SJCRH30 (cell line): Measurements from ENCODE around the gene PAPPA2. TPM values are rescaled to one million over a fixed set of nuclear protein-coding genes. Genes with fewer than 3 reads are reported as not detected.

Experiments
- DNase-seq, 2 experiments: peaks; one replicate each; pipeline ENCODE4 v3.0.0-alpha.2; 2015 to 2020
- H3K27ac ChIP-seq: fragments of 250-450 bp; sonication (Bioruptor Pico); 2 replicates; pipeline ENCODE4 v1.5.1; 2020; ENCODE audit warnings: mild to moderate bottlenecking, moderate library complexity
- H3K27me3 ChIP-seq: fragments of 250-450 bp; sonication (Bioruptor Pico); 2 replicates; pipeline ENCODE4 v1.5.1; 2020; ENCODE audit warnings: mild to moderate bottlenecking, moderate library complexity
- H3K36me3 ChIP-seq: fragments of 250-450 bp; sonication (Bioruptor Pico); 2 replicates; pipeline ENCODE4 v1.5.1; 2020; ENCODE audit warnings: mild to moderate bottlenecking, moderate library complexity
- H3K4me1 ChIP-seq: fragments of 250-450 bp; sonication (Bioruptor Pico); 2 replicates; pipeline ENCODE4 v1.5.1; 2020; ENCODE audit warnings: mild to moderate bottlenecking, moderate library complexity
- H3K4me3 ChIP-seq: fragments of 250-450 bp; sonication (Bioruptor Pico); 2 replicates; pipeline ENCODE4 v1.5.1; 2020; ENCODE audit warnings: mild to moderate bottlenecking, moderate library complexity
- H3K9me3 ChIP-seq: fragments of 250-450 bp; sonication (Bioruptor Pico); replicated peaks from 2 replicates; pipeline ENCODE4 v1.5.1; 2020; ENCODE audit warnings: mild to moderate bottlenecking, moderate library complexity
- total RNA-seq: library from RNA; depleted of rRNA; stranded (reverse); fragments of >200 nt; shearing (Covaris generic); gene quantifications from 2 replicates; pipeline ENCODE4 v1.2.3, GENCODE V29; 2014

The PAPPA2 gene
- total RNA-seq, 1 experiment from 2014 or later, result 0.04 TPM

DNA sequence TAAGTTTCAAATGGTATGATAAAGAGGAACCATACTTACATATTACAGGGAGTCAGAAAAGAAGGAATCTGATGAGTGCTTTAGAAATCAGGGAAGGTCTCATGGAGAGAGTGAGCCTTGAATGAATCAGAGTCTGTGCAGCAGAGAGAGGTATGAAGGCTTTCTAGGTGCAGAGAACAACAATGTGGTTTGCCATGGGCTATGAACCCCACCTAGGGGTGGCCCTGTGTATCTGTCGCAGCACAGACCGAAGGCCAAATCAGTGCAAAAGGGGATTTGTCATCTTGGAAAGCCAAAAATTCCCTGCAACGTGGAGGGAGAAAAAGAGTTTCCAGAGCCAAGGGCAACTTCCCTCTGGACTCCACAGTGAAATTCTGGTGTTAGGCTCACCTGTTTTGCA is 3.5 kb downstream of the PAPPA2 start:
- Histone ChIP-seq H3K4me3 (no peak overlapping the region), H3K27ac (no peak overlapping the region), H3K9me3 (no peaks in the 10 kb centered on the region), H3K36me3 (no peaks in the 10 kb centered on the region), H3K4me1 (no peaks in the 10 kb centered on the region), H3K27me3 (no peaks in the 10 kb centered on the region)
- peak in 1 of 2 experiments; percentile 16 for DNase-seq

GRCh38 chr1:176469450-176470010 is 6.6 kb downstream of the PAPPA2 start:
- H3K36me3 ChIP-seq, result no peaks in the 10 kb centered on the region
- H3K4me3 ChIP-seq, result no peak overlapping the region
- no peak overlapping the region for H3K27ac ChIP-seq
- DNase-seq, result peak; percentile 17 to 25
- H3K4me1 ChIP-seq, result no peaks in the 10 kb centered on the region
- H3K27me3 ChIP-seq, result no peaks in the 10 kb centered on the region
- H3K9me3 ChIP-seq, result no peaks in the 10 kb centered on the region

GRCh38 chr1:176471338-176472121 is 8.6 kb downstream of the PAPPA2 start:
- no peak for DNase-seq
- Histone ChIP-seq H3K36me3 (no peaks in the 10 kb centered on the region), H3K4me3 (no peak overlapping the region), H3K27me3 (no peaks in the 10 kb centered on the region), H3K9me3 (no peaks in the 10 kb centered on the region), H3K4me1 (no peaks in the 10 kb centered on the region), H3K27ac (no peak overlapping the region)

GRCh38 chr1:176479971-176480370 is 17.0 kb downstream of the PAPPA2 start:
- no peaks in the 10 kb centered on the region for H3K9me3 ChIP-seq
- no peak overlapping the region for H3K27ac ChIP-seq
- no peaks in the 10 kb centered on the region for H3K27me3 ChIP-seq
- no peak for DNase-seq
- no peaks in the 10 kb centered on the region for H3K4me1 ChIP-seq
- no peaks in the 10 kb centered on the region for H3K36me3 ChIP-seq
- H3K4me3 ChIP-seq, result no peak overlapping the region

- Histone ChIP-seq H3K4me1 (no peaks in the 10 kb centered on the region), H3K4me3 (no peak overlapping the region), H3K9me3 (no peaks in the 10 kb centered on the region), H3K27me3 (no peaks in the 10 kb centered on the region), H3K36me3 (no peaks in the 10 kb centered on the region), H3K27ac (no peak overlapping the region)
- DNase-seq, result no peak
These were observed 17.8 kb downstream of the PAPPA2 start for GRCh38 chr1:176480750-176481149.

DNA sequence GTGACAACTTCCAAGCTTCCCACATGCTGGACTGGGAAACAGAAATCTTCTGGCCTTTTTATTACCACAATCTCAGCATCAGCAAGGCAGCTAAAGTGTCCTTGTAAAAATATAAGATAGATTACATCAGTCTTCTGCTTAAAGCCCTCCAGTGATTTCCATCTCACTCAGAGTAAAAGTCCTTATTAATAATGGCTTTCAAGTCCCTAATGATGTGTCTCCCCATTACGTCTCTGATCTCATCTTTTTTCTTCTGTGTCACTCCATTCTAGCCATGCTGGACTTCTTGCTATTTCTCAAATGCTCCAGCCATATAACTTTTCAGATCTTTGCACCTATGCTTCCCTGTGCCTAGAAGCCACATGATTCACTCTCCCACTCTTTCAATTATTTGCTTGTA is 22.1 kb downstream of the PAPPA2 start:
- Histone ChIP-seq H3K36me3 (no peaks in the 10 kb centered on the region), H3K27me3 (no peaks in the 10 kb centered on the region), H3K4me3 (no peak overlapping the region), H3K9me3 (no peaks in the 10 kb centered on the region), H3K4me1 (no peaks in the 10 kb centered on the region), H3K27ac (no peak overlapping the region)
- no peak for DNase-seq

DNA sequence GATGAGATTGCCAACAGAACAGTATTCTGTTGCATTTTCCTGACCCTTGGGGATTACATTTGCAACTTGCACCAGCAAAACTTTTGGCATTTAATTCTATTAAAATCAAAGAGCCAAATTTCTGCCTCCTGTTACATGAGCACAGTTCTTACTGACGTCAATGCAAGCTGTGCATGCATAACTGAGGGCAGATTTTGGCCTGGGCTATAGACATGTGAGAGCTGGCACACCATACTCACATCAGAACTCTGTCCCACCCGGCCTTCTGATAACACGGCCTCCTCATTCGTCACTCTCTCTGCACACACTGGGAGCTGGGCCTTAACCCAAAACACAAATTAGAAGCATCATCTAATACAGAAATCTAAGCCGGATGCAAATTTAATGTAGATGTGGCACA is 31.5 kb downstream of the PAPPA2 start:
- Histone ChIP-seq H3K27me3 (no peaks in the 10 kb centered on the region), H3K36me3 (no peaks in the 10 kb centered on the region), H3K4me3 (no peak overlapping the region), H3K27ac (no peak overlapping the region), H3K4me1 (no peaks in the 10 kb centered on the region), H3K9me3 (no peaks in the 10 kb centered on the region)
- DNase-seq, result no peak

- no peaks in the 10 kb centered on the region for H3K9me3 ChIP-seq
- H3K27ac ChIP-seq, result no peak overlapping the region
- DNase-seq, result no peak
- no peaks in the 10 kb centered on the region; the same call in 1 of the 2 replicates for H3K27me3 ChIP-seq
- H3K4me1 ChIP-seq, result no peaks in the 10 kb centered on the region
- no peaks in the 10 kb centered on the region for H3K36me3 ChIP-seq
- H3K4me3 ChIP-seq, result no peak overlapping the region
These were observed 36.7 kb downstream of the PAPPA2 start for GRCh38 chr1:176499671-176500070.

GRCh38 chr1:176501599-176501998 is 38.6 kb downstream of the PAPPA2 start:
- H3K27ac ChIP-seq, result no peak overlapping the region
- no peaks in the 10 kb centered on the region for H3K4me1 ChIP-seq
- no peak overlapping the region for H3K4me3 ChIP-seq
- DNase-seq, result no peak
- H3K9me3 ChIP-seq, result no peaks in the 10 kb centered on the region
- H3K27me3 ChIP-seq, result no peaks in the 10 kb centered on the region; the same call in 1 of the 2 replicates
- H3K36me3 ChIP-seq, result no peaks in the 10 kb centered on the region

- H3K4me1 ChIP-seq, result no peaks in the 10 kb centered on the region
- H3K4me3 ChIP-seq, result no peak overlapping the region
- DNase-seq, result no peak
- no peaks in the 10 kb centered on the region for H3K36me3 ChIP-seq
- no peaks in the 10 kb centered on the region; the same call in 1 of the 2 replicates for H3K27me3 ChIP-seq
- H3K9me3 ChIP-seq, result no peaks in the 10 kb centered on the region
- H3K27ac ChIP-seq, result no peak overlapping the region
These were observed 42.0 kb downstream of the PAPPA2 start for GRCh38 chr1:176504848-176505553.

DNA sequence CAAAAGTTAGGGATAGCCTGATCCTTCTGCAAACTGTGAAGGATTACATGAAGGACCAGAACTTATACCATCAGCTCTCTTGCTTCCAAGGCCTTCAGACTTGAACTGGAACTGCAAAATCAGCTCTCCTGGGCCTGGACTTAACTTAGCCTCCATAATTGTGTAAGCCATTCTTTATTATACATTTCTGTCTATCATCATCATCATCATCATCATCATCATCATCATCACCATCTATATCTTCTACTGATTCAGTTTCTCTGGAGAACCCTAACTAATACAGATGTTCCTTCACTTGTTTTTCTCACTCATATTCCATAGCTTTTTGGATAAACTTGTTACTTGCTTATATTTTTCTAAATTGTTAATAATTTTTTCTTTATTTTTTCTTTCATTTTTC is 50.0 kb downstream of the PAPPA2 start:
- H3K4me3 ChIP-seq, result no peak overlapping the region
- no peaks in the 10 kb centered on the region for H3K27me3 ChIP-seq
- no peaks in the 10 kb centered on the region for H3K9me3 ChIP-seq
- peaks cover 10% of the 10 kb centered on the region; the same call in 1 of the 2 replicates for H3K4me1 ChIP-seq
- DNase-seq, result no peak
- no peaks in the 10 kb centered on the region for H3K36me3 ChIP-seq
- H3K27ac ChIP-seq, result no peak overlapping the region

- H3K27ac ChIP-seq, result no peak overlapping the region
- DNase-seq, result peak; percentile 22 to 45
- peaks cover 10% of the 10 kb centered on the region; the same call in 1 of the 2 replicates for H3K4me1 ChIP-seq
- H3K27me3 ChIP-seq, result no peaks in the 10 kb centered on the region
- H3K4me3 ChIP-seq, result no peak overlapping the region
- no peaks in the 10 kb centered on the region for H3K36me3 ChIP-seq
- H3K9me3 ChIP-seq, result no peaks in the 10 kb centered on the region
These were observed 52.3 kb downstream of the PAPPA2 start for GRCh38 chr1:176515310-176515709.

- no peak overlapping the region for H3K27ac ChIP-seq
- no peaks in the 10 kb centered on the region for H3K9me3 ChIP-seq
- H3K4me3 ChIP-seq, result no peak overlapping the region
- H3K4me1 ChIP-seq, result peaks cover 10% of the 10 kb centered on the region; the same call in 1 of the 2 replicates
- no peaks in the 10 kb centered on the region for H3K36me3 ChIP-seq
- H3K27me3 ChIP-seq, result no peaks in the 10 kb centered on the region
- DNase-seq, result peak; percentile 9 to 40
These were observed 54.5 kb downstream of the PAPPA2 start for GRCh38 chr1:176517484-176517883.

GRCh38 chr1:176521211-176521610 is 58.2 kb downstream of the PAPPA2 start:
- Histone ChIP-seq H3K36me3 (no peaks in the 10 kb centered on the region), H3K9me3 (no peaks in the 10 kb centered on the region), H3K27ac (no peak overlapping the region), H3K4me3 (no peak overlapping the region), H3K27me3 (no peaks in the 10 kb centered on the region), H3K4me1 (no peaks in the 10 kb centered on the region)
- no peak for DNase-seq

- no peaks in the 10 kb centered on the region for H3K36me3 ChIP-seq
- no peaks in the 10 kb centered on the region for H3K9me3 ChIP-seq
- no peaks in the 10 kb centered on the region for H3K4me1 ChIP-seq
- no peak overlapping the region for H3K4me3 ChIP-seq
- no peak for DNase-seq
- H3K27ac ChIP-seq, result no peak overlapping the region
- no peaks in the 10 kb centered on the region for H3K27me3 ChIP-seq
These were observed 59.4 kb downstream of the PAPPA2 start for GRCh38 chr1:176522310-176522845.
